BE2C (cell line): ENCODE data around the gene COL24A1.

ENCODE experiments used
- DNase-seq: peaks from one replicate; pipeline ENCODE4 v3.0.0-alpha.2; 2020
- H3K27me3 ChIP-seq: fragments of 250-450 bp; sonication (Bioruptor Pico); 2 replicates; pipeline ENCODE4 v1.5.1; 2020; ENCODE audit warnings: mild to moderate bottlenecking
- H3K36me3 ChIP-seq: fragments of 250-450 bp; sonication (Bioruptor Pico); 2 replicates; pipeline ENCODE4 v1.5.1; 2020; ENCODE audit warnings: mild to moderate bottlenecking
- H3K4me1 ChIP-seq: fragments of 250-450 bp; sonication (Bioruptor Pico); 2 replicates; pipeline ENCODE4 v1.5.1; 2020
- H3K4me3 ChIP-seq: 2 replicates; pipeline ENCODE4 v1.5.1; 2011; ENCODE audit warnings: low read depth, low read length
- H3K9me3 ChIP-seq: fragments of 250-450 bp; sonication (Bioruptor Pico); 2 replicates; pipeline ENCODE4 v1.5.1; 2020
- TF ChIP-seq, protein P1 (sequence below): IDR thresholded peaks from 2 replicates; pipeline ENCODE4 v1.5.1; 2012; ENCODE audit warnings: mild to moderate bottlenecking, low read depth, low read length

COL24A1 gene

DNA sequence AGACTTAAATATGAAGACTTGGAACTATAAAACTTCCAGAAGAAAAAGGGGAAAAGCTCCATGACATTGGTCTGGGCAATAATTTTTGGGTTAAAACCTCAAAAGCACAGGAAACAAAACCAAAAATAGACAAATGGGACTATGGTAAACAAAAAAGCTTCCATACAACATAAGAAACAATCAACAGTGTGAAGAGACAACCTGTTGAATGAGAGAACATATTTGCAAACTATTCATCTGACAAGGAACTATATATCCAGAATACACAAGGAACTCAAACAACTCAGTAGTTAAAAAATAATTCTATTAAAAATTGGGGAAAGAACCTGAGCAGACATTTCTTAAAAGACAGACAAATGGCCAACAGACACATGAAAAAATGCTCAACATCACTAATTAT lies 255.7 kb downstream of the COL24A1 start:
- DNase-seq: no peak
- Histone ChIP-seq H3K36me3 (no peaks in the 10 kb centered on the region), H3K4me3 (no peak overlapping the region), H3K9me3 (no peaks in the 10 kb centered on the region), H3K4me1 (no peaks in the 10 kb centered on the region), H3K27me3 (no peaks in the 10 kb centered on the region)
- TF ChIP-seq, protein P1, sequence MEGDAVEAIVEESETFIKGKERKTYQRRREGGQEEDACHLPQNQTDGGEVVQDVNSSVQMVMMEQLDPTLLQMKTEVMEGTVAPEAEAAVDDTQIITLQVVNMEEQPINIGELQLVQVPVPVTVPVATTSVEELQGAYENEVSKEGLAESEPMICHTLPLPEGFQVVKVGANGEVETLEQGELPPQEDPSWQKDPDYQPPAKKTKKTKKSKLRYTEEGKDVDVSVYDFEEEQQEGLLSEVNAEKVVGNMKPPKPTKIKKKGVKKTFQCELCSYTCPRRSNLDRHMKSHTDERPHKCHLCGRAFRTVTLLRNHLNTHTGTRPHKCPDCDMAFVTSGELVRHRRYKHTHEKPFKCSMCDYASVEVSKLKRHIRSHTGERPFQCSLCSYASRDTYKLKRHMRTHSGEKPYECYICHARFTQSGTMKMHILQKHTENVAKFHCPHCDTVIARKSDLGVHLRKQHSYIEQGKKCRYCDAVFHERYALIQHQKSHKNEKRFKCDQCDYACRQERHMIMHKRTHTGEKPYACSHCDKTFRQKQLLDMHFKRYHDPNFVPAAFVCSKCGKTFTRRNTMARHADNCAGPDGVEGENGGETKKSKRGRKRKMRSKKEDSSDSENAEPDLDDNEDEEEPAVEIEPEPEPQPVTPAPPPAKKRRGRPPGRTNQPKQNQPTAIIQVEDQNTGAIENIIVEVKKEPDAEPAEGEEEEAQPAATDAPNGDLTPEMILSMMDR: no peak

GRCh38 chr1:85898861-85899260 lies 257.7 kb downstream of the COL24A1 start:
- no peak for DNase-seq
- H3K9me3 ChIP-seq: no peaks in the 10 kb centered on the region
- H3K4me1 ChIP-seq: no peaks in the 10 kb centered on the region
- no peaks in the 10 kb centered on the region for H3K27me3 ChIP-seq
- no peak overlapping the region for H3K4me3 ChIP-seq
- H3K36me3 ChIP-seq: no peaks in the 10 kb centered on the region
- TF ChIP-seq, protein P1: no peak

- Histone ChIP-seq H3K36me3 (no peaks in the 10 kb centered on the region), H3K4me3 (no peak overlapping the region), H3K27me3 (no peaks in the 10 kb centered on the region), H3K4me1 (no peaks in the 10 kb centered on the region), H3K9me3 (no peaks in the 10 kb centered on the region)
- TF ChIP-seq, protein P1: peak; percentile 56
- DNase-seq: peak; percentile 40
Measured at GRCh38 chr1:85894651-85895050, 261.9 kb downstream of the COL24A1 start.

DNA sequence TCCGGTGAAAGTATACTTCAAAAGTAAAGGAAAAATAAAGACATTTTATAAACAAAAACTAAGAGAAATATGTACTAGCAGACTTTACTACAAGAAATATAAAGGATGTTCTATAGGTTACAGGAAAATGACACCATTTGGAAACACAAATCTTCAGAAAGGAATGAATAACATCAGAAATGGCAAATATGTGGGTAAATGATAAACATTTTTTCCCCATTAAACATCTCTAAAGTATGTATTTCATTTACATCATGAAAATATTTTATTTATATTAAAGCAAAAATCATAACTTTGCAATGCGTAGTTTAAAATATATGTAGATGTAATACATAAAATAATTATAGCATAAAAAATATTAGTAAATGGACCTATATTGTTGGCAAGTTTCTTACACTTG lies 264.2 kb downstream of the COL24A1 start:
- Histone ChIP-seq H3K36me3 (no peaks in the 10 kb centered on the region), H3K9me3 (no peaks in the 10 kb centered on the region), H3K4me3 (no peak overlapping the region), H3K27me3 (no peaks in the 10 kb centered on the region), H3K4me1 (no peaks in the 10 kb centered on the region)
- TF ChIP-seq, protein P1: no peak
- no peak for DNase-seq

DNA sequence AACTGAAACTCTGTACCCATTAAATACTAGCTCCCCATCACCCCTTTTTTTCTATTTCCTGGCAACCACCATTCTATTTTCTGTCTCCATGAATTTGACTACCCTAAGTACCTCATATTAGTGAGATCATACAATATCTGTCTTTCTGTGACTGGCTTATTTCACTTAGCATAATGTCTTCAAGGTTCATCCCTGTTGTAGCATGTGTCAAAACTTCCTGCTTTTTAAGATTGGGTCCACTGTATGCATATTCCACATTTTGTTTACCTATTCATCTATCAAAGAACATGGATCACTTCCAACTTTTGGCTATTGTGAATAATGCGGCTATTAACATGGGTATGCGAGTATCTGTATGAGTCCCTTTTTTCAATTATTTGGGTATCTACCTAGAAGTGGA lies 266.7 kb downstream of the COL24A1 start:
- H3K4me3 ChIP-seq: no peak overlapping the region
- no peaks in the 10 kb centered on the region for H3K36me3 ChIP-seq
- no peaks in the 10 kb centered on the region for H3K4me1 ChIP-seq
- DNase-seq: no peak
- no peaks in the 10 kb centered on the region for H3K27me3 ChIP-seq
- no peaks in the 10 kb centered on the region for H3K9me3 ChIP-seq
- TF ChIP-seq, protein P1: no peak

DNA sequence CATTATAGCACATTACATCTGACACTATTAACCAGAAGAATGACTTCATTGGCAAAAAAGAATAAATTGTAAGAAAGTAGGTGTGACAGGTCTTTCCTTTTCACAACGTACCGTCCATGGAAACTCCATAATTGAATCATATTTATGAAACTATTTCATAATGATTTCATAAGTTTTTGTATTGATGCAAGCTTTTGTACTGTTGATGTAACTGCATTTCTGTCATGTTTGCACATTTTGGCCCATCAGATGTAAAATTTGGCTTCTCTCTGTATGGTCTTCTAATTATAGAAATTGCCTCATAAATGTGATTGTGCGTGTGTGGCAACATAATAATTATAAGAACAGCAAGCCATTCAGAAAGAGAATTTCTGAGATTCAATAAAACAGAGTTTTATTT lies 267.7 kb downstream of the COL24A1 start:
- DNase-seq: no peak
- Histone ChIP-seq H3K27me3 (no peaks in the 10 kb centered on the region), H3K36me3 (no peaks in the 10 kb centered on the region), H3K4me3 (no peak overlapping the region), H3K9me3 (no peaks in the 10 kb centered on the region), H3K4me1 (no peaks in the 10 kb centered on the region)
- TF ChIP-seq, protein P1: no peak
